Caki2 (cell line): ENCODE results near the gene SLCO4A1. TPM values are rescaled to one million over a fixed set of nuclear protein-coding genes. Genes with fewer than 3 reads are reported as not detected.

ENCODE experiments used
- DNase-seq: peaks from one replicate; pipeline ENCODE4 v3.0.0-alpha.2; 2015; ENCODE audit warnings: low read depth
- in situ Hi-C: cut with HindIII; loops from 2 replicates; pipeline ENCODE4 v1.10.0; 2016; ENCODE audit warnings: low sequenced_read_pairs, low pct_unique_long_range_greater_than_20kb, mixed read lengths
- total RNA-seq: library from RNA; depleted of rRNA; stranded (reverse); fragments of >200 nt; shearing (Covaris generic); gene quantifications from 2 replicates; pipeline ENCODE4 v1.2.3, GENCODE V29; 2014; ENCODE audit warnings: low replicate concordance

Gene SLCO4A1
- total RNA-seq, 1 experiment from 2014 or later = 77.6 TPM

GRCh38 chr20:62686869-62687830 lies 44.8 kb downstream of the SLCO4A1 start:
- DNase-seq = no peak
- in situ Hi-C loops = no loop called here

DNA sequence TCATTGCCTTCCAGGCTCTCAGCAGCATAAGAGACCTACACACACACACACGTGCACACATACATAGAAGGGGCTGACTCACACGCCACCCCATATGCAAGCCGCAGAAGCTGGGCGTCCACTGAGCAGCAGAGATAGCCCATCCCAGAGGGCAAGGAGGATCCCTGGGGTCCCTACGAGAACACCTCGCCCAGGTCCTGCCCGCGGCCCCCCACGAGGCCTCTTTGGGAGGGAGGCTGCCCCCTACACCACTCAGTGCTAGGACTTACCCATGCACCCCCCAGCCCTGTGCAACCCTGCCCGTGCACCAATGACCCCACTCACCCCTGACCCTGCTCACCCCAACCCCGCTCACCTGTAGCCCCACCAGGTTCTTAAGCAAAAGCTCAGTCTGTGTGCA lies 45.8 kb downstream of the SLCO4A1 start:
- no peak for DNase-seq
- in situ Hi-C loops = no loop called here

DNA sequence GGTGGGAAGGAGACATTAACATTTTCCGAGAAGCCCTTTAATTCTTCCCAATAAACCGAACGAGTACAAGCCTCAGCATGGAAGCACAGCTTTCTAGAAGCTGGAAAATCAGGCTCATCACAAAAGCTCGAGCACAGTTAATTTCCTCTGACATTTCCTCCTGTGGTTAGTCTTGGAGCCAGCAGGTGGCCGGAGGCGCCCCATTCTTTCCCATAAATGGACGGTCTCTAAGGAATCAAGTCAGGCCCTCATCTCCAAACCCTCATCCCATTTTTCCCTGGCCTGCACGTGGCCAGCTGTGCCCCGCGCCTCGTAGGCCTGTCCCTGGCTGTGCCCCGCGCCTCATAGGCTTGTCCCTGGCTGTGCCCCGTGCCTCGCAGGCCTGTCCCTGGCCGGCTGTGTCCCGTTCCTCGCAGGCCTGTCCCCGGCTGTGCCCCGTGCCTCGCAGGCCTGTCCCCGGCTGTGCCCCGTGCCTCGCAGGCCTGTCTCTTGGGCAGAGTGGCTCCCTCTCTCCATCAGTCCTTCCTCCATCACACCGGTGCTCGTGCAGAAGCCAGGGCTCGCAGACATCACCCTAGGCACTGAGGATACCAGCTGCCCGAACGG lies 46.7 kb downstream of the SLCO4A1 start:
- in situ Hi-C loops = no loop called here
- no peak for DNase-seq

DNA sequence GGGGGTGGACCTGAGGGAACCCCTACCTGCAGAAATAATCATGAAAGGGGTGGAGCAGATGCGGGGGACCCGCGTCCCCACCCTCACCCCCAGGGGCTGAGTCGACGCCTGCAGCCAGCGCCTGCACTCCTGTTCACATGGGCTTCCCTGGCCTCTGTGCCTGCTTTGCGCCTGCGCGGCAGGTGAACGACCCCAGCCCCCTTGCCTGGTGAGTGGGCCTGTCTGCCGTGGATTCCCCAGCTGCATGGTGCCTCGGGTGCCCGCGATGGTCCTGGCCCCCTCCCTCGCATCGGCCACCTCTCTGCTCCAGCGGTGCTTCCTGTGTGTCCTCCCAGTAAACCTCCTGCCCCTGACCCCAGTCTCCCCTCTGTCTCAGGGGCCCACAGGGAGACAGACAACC lies 47.6 kb downstream of the SLCO4A1 start:
- DNase-seq = no peak
- in situ Hi-C loops = no loop called here

- in situ Hi-C loops = no loop called here
- DNase-seq = no peak
Measured at GRCh38 chr20:62690261-62690820, 48.0 kb downstream of the SLCO4A1 start.

DNA sequence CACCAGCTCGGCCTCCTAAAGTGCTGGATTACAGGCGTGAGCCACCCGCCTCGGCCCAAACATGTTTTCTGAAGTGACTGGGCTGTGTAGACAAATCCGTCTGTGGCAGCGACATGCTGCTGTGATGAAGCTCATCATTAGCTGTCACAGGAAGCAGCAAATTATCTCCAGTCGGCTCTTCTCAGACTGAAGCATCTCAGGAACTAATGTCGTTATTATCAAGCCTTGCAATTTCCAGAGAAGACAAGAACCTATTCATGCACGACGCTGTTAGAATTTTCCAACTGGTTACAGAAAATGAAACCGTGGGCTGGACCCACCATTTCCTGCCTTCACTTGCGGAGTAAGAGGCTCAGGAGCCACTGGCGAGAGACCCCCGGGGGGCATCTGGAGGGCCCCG lies 49.2 kb downstream of the SLCO4A1 start:
- in situ Hi-C loops = no loop called here
- DNase-seq = no peak

DNA sequence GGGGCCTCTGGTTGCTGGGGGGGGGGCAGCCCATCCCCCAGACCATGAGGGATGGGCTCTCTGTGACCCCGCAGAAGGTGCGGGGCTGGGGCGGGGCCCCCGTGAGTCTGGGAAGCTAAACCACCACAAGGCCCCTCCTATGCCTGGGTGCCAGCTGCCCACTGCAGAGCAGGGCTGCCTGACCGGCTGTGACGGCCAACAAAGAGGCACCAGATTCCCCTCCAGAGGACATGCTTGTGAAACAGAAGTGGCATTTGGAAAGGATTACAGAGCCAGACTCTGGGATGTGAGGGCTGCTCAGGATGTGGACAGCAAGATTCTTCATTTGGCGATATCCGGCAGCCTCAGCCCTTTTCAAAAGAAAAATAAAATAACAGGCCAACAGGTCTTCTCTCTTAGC lies 49.9 kb downstream of the SLCO4A1 start:
- in situ Hi-C loops = no loop called here
- DNase-seq = no peak

DNA sequence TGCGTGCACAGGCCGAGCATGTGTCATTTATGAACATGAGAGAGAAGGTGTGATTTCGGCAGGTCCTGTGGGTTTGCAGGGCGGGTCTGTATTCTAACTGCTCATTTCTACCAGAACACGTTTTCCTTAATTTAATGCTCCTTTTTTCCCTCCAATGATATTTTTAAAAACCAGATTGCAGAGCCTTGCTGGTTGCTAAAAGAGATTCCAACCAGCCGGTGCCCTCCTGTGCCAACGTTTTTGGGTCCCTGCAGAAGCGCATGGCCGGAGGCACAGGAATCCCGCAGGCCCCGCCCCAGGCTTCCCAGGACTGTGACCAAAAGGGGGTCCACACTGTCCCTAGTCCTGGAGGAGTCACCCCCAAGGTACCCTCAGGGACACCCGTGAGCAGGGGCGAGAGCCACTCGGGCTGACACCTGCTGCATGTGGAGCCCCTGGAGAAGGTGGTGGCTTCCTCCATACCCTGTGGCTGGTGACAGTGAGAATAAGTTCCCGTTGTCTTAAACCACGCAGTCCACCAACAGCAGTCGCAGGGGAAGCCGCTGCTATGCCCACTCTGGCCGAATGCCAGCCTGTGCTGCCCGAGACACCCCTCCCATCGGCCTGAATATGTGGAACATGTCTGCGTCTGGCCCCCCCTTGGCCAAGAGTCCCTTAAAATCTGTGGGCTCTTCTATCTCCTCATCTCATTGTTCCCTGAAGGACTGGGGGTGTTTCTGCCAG lies 50.7 kb downstream of the SLCO4A1 start:
- no peak for DNase-seq
- in situ Hi-C loops = no loop called here

DNA sequence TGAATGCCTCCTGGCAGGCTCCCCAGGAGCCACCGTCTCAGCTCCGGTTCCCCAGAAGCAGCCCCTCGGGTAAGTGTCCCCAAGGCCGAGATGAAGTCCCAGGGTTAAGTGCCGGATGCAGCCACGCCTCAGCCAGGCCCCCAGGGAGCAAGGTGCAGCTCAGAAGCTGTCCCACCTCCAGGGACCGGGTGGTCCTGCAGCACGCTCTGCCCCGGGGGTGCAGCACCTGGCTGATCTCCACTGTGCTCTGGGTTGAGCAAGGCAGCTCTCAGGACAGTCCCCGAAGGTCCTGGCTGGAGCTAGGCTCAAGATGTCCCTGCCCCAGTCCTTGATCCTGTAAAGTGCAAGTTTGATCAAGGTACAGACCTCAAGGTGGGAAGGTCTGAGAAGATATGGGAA lies 51.2 kb downstream of the SLCO4A1 start:
- in situ Hi-C loops = no loop called here
- no peak for DNase-seq

- in situ Hi-C loops = no loop called here
- no peak for DNase-seq
Measured at GRCh38 chr20:62694106-62694505, 51.8 kb downstream of the SLCO4A1 start.

DNA sequence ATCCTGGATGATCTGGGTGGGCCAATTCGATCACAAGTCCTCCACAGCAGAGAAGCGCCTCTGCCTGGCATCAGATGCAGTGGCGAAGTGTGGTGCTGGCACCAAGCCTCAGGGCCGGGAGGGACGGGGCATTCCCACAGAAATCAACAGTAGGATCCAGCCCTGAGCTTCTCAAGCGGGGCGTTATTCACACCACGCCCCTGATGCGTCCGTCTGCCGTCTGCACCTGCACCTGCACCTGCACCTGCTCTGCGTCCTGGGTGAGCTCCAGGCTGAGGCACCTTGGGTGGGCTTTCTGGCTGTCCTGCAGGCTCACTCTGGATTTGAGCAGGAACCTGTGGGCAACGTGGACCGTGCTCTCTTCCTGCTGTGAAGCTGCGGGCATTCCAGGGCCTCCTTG lies 52.6 kb downstream of the SLCO4A1 start:
- in situ Hi-C loops = no loop called here
- no peak for DNase-seq

- in situ Hi-C loops = no loop called here
- no peak for DNase-seq
Measured at GRCh38 chr20:62695448-62696414, 53.4 kb downstream of the SLCO4A1 start.

GRCh38 chr20:62696434-62696957 lies 54.2 kb downstream of the SLCO4A1 start:
- no peak for DNase-seq
- in situ Hi-C loops = no loop called here

DNA sequence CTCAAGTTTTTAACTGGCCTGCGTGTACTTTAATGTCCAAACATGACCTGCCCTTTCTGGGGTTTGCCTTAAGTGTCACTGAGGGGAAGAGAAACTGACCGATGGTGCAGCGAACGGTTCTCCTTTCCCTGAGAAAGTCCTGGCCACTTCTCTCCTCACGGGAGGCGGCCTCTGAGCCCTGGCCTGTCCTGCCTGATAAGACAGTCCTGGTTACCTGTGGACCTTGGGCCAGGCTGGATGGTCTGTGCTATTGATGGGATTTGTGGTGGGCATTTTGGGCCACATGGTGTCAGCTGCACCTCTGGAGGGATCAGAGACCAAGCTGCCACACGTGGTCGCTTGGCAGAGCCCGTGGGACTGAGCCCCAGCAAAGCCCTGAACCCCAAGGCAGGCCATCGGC lies 54.7 kb downstream of the SLCO4A1 start:
- DNase-seq = no peak
- in situ Hi-C loops = no loop called here

GRCh38 chr20:62697468-62697912 lies 55.2 kb downstream of the SLCO4A1 start:
- DNase-seq = no peak
- in situ Hi-C loops = no loop called here

GRCh38 chr20:62698231-62698630 lies 55.9 kb downstream of the SLCO4A1 start:
- in situ Hi-C loops = no loop called here
- no peak for DNase-seq

DNA sequence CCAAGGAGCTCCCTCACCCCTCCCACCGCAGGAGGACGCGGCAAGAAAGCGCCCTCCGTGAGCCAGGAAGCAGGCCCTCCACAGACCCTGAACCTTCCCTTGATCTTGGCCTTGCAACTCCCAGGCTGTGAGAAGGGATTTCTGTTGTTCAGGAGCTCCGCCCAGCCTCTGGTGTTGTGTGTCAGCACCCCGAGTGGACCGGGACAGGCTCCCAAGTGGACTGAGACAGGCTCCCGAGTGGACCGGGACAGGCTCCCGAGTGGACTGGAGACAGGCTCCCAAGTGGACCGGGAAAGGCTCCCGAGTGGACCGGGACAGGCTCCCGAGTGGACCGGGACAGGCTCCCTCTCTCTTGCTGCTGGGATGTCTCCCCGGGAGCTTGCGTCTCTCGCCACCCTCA lies 57.0 kb downstream of the SLCO4A1 start:
- no peak for DNase-seq
- in situ Hi-C loops = no loop called here
